Hematopoietic multipotent progenitor cell treated with erythropoietin and hydrocortisone succinate and interleukin-3 and kit ligand, for 4 days (in vitro differentiated cells): ENCODE results near the gene ARID3C.
A peak's percentile ranks its signal among the peaks of the same experiment; 100 is the strongest.

Source experiments
- DNase-seq: peaks from one replicate; pipeline ENCODE4 v3.0.0-alpha.2; 2015

The ARID3C gene

DNA sequence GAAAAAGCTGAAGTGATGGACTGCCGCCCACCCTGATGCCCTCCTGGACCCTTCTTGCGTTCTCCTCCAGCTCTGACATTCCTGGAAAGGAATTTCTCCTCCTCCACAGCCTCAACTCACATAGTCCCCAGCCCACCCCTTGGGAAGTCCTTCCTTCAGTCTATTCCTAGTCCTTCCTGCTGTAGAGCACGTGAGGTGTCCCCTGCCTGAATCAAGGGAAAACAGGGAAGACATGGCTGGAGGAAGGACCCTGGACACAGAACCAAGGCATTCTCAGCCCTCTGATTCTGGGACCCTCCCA, 3.7 kb downstream of the ARID3C start:
- no peak for DNase-seq

- DNase-seq = no peak
Measured at GRCh38 chr9:34624475-34625185, 4.2 kb downstream of the ARID3C start.

DNA sequence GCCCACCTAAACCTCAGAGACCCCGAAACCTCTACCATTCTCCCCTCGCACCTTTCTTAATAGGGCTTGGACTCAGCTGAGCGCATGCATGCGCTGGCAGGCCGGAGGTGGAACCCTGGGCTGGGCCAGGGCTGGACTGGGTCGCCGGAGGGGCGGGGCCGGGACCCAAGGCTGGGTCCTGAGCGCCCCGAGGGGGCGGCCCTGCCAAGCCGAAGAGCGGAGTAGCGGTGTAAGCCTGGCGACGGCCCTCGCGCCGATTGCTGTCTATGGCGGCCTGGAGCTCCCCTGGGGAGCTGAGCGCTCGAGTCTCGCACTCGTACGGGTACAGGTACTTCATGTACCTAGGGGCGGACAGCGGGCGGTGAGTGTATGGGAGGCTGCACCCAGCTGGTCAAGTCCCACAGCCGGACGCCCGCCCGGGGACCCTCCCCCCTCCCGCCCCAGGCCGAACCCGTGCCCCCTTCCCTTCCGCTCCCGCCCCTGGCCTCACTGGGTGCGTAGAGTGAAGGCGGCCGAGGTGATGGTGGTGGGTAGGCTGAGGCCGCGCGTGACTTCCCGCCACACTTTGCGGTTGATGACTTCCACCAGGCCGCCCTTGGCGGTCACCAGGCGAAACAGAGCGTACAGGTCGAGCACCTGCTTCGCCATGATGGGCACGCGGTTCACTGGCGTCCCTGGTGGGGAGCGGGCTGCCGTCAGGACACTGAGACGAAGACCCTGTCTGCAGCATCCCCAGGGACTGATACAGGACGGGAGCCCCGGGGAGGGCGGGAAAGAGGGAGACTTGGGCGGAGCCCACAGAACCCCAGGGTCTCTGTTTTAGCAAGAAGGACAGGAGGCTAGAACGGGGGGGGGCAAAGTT, 5.3 kb downstream of the ARID3C start:
- DNase-seq = no peak

DNA sequence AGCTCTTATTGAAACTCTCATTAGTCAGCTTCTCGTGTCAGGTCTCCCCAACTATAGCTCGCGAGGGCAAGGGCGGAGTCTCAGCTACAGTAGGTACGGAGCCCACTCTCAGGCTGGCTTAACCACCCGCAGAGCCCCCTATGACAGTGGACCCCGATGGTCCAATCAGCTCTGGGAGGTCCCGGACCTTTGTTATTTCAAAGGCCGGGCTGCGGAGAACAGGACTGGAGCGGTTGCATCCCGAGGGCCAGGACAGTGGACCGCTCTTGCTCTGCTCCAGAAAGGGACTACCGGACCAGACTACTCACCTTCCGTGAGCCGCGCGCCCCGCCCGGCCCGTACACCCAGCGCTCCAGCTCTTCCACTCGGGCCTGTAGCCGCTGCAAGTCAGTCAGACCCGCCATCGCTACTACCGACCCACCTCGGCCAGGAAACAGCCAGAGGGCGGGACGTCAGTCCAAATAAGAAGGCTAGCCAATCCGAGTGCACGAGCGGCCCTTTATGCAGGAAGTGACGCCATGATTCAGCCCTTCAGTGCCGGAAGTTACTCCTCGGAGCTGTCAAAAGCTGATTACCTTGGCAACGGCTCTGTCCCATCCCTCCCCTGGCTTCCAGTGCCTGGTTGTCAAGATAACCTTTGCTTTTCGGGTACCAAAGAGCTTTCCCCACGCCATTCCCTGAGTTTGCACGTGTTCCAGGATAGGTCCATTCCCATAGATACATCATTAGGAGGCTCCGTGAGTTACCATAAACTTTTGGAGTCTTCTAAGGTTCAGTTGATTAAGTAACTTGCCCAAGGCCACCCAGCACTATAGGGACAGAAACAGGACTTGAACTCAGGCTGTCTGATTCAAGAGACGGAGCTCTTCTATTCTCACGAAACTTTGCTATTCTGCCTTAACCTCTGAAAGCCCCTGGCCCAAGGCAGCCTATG, 8.5 kb downstream of the ARID3C start, which contains the start of gene DCTN3:
TSS of gene DCTN3 (minus strand) at position 435 of the 934 bp plus-strand sequence. CDS start at position 404, 31 bp downstream.
- DNase-seq = peak; percentile 99

DNA sequence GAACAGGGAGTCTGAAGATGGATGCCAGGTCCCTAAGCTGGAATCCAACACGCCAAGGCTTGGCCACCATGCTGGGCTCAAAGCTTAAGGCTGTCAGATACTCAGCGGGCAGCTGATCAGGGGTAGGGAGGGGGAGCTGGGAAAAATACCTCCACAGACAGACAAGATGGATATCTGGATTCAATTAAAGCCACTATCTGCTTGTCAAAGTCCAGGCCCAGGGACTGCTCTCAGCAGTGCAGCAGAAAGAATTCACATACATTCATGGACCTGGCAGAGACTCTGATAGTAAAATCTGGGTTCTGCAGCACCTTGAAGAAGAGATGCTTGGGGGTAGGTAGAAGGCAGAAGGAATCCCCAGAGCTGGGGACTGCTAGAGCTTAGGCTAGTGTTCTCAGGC, 13.7 kb downstream of the ARID3C start:
- DNase-seq = no peak

- peak; percentile 94 for DNase-seq
Measured at GRCh38 chr9:34612788-34613390, 16.0 kb downstream of the ARID3C start.

DNA sequence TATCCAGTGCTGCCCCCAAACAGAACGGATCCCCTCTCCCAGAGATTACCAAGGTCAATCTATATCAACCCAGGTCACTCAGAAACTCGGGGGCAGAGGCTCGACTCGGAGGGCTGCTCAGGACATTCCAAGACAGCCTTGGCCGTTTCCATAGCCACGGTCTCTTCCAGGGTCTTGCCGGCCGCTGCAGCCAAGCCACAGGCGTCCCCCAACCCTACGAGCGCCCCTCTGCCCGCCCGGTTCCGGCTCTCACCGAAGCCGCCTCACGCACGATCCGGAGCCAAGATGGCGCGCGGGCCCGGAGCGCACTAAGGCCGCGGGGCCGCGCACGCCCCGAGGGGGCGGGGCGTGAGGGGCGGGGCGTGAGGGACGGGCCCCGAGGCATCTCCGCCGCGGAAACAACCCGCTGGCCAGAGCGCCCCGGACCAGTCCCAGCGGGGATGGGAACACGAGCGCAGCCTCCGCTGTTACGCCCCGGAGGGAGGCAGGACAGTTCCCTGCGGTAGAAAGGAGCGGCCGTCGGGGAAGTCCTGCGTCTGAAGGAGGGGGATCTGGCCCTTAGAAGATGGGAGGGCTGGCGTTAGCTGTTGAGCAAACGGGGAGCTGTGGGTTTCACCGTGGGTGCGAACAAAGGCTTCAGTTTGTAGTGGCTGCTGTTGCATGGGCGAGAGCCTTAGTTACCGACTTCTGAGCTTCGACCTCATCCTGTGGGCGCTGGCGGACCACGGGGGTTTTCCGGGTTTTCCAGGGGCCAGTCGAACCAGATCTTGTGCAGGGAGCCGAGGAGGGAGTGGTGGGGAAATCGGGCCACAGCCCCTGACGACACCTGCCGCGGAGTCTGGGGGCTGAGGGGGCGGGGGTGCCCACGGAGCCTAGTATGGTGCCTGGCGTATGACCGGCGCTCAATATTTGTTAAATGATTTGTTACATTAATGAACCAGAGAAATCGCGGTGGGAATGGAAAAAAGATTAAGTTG, 16.8 kb downstream of the ARID3C start, which contains the start of gene RPP25L:
TSS of gene RPP25L (minus strand) at position 287 of the 977 bp plus-strand sequence. CDS start 801 bp downstream, outside the sequence.
- DNase-seq = peak; percentile 93

DNA sequence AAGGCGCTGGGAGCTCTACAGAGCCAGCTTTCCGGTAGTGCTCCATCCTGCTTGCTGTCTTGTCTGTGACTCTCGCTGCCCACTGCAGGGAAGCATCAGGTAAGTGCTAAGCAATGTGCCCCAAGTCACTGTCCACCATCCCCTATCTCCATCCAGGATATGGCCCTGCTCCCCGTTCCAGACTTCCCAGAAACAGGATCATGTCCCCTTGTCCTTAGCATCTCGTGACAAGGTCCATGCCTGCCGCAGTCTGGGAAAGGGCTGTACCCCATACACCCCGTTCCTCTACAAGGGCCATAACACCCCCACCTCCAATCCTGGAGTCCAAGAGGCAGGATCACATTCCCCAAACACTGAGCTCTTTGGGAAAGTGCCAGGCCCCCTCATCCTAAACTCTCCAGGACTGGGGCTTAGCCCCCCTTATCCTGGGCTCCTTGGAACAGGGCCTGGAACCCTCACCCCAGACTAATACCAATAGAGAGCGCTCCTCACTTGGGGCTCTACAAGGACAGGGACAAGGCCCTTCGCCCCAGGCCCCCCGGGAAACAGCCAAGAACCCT, 17.5 kb downstream of the ARID3C start:
- DNase-seq = no peak

DNA sequence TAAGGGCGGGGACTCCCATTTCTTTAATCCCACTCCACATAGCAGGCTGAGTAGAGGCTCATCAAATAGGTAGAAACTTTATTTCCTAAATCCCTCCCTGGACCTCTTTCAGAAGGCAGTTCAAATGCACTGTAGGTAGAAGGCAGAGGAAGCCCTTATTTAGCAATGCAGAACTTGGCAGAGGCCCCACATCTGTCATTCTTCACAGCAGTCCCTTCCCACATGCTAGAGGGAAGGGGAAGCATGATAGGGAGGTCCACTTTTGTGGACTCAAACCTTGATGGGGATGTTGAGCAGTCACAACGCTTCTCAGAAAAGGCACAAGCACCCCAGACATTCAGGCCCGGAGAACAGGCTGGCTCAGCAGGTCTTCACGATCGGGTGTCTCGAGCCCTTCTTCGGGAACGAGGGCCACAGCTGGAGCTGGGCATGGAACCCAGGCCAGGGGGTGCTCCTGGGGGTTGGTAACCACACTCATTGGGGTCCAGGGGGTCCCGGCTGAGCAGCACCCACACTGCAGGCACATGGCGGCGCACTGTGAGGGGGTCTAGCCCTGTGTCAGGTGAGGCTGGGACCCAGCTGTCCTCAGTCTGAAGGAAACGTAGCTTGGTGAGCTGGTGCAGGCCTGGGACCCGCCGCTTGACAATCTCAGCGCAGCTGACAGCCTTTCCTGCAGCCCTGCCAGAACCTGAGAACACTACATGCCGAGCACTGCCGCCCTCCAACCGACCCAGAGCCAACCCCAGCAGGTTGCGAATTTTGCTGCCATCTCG, 18.2 kb downstream of the ARID3C start:
- DNase-seq = peak; percentile 63

GRCh38 chr9:34607331-34607730, 21.5 kb downstream of the ARID3C start:
- no peak for DNase-seq

GRCh38 chr9:34606905-34607304, 22.0 kb downstream of the ARID3C start:
- DNase-seq = no peak

GRCh38 chr9:34606190-34606589, 22.7 kb downstream of the ARID3C start:
- no peak for DNase-seq

- peak; percentile 87 for DNase-seq
Measured at GRCh38 chr9:34603610-34604231, 25.1 kb downstream of the ARID3C start.

GRCh38 chr9:34601937-34602573, 26.8 kb downstream of the ARID3C start:
- DNase-seq = no peak

DNA sequence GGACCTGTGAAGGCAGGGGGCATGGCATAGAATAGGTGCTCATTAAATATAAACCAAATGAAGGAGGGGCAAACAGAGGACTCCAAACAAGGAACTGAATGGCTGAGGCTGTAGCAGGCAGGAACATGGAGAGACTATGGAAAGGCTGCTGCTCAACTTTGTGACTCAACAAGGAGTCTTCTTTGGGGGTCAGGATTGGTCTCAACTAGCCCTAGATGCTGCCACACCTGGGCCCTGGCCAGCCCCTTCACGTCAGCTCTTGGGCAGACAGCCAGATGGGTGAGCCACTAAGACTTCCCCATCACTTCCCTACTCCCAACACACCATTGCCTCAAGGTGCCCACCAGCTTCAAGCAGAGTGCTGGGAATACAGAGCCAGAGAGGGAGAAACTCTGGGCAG, 28.0 kb downstream of the ARID3C start:
- DNase-seq = no peak

GRCh38 chr9:34599546-34599945, 29.3 kb downstream of the ARID3C start:
- DNase-seq = no peak

- DNase-seq = no peak
Measured at GRCh38 chr9:34594177-34594576, 34.7 kb downstream of the ARID3C start.

- DNase-seq = peak; percentile 63
Measured at GRCh38 chr9:34592895-34593601, 35.8 kb downstream of the ARID3C start.
